IMR-90 (cell line): Measurements from ENCODE around the gene GNAO1. TPM values are rescaled to one million over a fixed set of nuclear protein-coding genes. Genes with fewer than 3 reads are reported as not detected.

ENCODE experiments used
- ATAC-seq: fragments of 200-7000 bp; cut with Tn5 transposase; 2 replicates; pipeline ENCODE4 v1.9.1; 2020; ENCODE audit warnings: low read depth, mild to moderate bottlenecking, moderate library complexity
- BruUV-seq: library from RNA; stranded (reverse); fragments of 400-500 nt; replicated peaks from 2 replicates; lab custom pipeline; 2021; lab: Mats Ljungman, UMichigan
- CTCF ChIA-PET: fragments of 300-600 bp; formaldehyde crosslinking; extraction: SDS; loops from one replicate; lab custom pipeline; 2021; ENCODE audit warnings: antibody characterized with exemption; lab: Yijun Ruan, JAX
- POLR2A ChIA-PET: fragments of 300-600 bp; sonication (Branson Sonifier 250); formaldehyde crosslinking; loops from one replicate; lab custom pipeline; 2022; ENCODE audit warnings: antibody characterized with exemption; ENCODE audit not compliant: unreplicated experiment; lab: Charles Lee
- DNase-seq: peaks from one replicate; pipeline ENCODE4 v3.0.0; 2013
- H2AFZ ChIP-seq: replicated peaks from 2 replicates; pipeline ENCODE3; 2013; ENCODE audit warnings: low read length, mild to moderate bottlenecking; ENCODE audit not compliant: poor library complexity
- H2AK5ac ChIP-seq: 2 replicates; pipeline ENCODE4 v1.6.1; 2013; ENCODE audit warnings: low read depth, low read length, inconsistent platforms
- H2AK9ac ChIP-seq: replicated peaks from 2 replicates; pipeline ENCODE3; 2013; ENCODE audit warnings: mild to moderate bottlenecking, low read depth, low read length, moderate library complexity; ENCODE audit not compliant: poor library complexity
- H2BK120ac ChIP-seq: 2 replicates; pipeline ENCODE4 v1.6.1; 2013; ENCODE audit warnings: low read depth, low read length, inconsistent platforms
- H2BK15ac ChIP-seq: 3 replicates; pipeline ENCODE4 v1.6.1; 2013; ENCODE audit warnings: low read depth, low read length, inconsistent platforms
- H2BK20ac ChIP-seq: 2 replicates; pipeline ENCODE4 v1.6.1; 2013; ENCODE audit warnings: low read depth, mild to moderate bottlenecking, inconsistent platforms, low read length, moderate library complexity
- H2BK5ac ChIP-seq: 2 replicates; pipeline ENCODE4 v1.6.1; 2013; ENCODE audit warnings: mild to moderate bottlenecking, low read depth, low read length, inconsistent platforms; ENCODE audit not compliant: poor library complexity, severe bottlenecking
- H3K14ac ChIP-seq: replicated peaks from 2 replicates; pipeline ENCODE4 v1.6.1; 2013; ENCODE audit warnings: low read depth, low read length, inconsistent platforms
- H3K18ac ChIP-seq: 2 replicates; pipeline ENCODE4 v1.6.1; 2013; ENCODE audit warnings: low read depth, low read length, control low read depth
- H3K23ac ChIP-seq: 2 replicates; pipeline ENCODE4 v1.6.1; 2013; ENCODE audit warnings: low read depth, low read length, inconsistent platforms
- H3K27ac ChIP-seq: 2 replicates; pipeline ENCODE4 v1.5.1; 2013; ENCODE audit warnings: mild to moderate bottlenecking, control low read depth, low read length; ENCODE audit not compliant: insufficient read depth
- H3K27me3 ChIP-seq: 2 replicates; pipeline ENCODE4 v1.6.1; 2013; ENCODE audit warnings: low read length; ENCODE audit not compliant: control insufficient read depth, insufficient read depth
- H3K36me3 ChIP-seq: 2 replicates; pipeline ENCODE4 v1.6.1; 2013; ENCODE audit warnings: low read length, mixed read lengths; ENCODE audit not compliant: control insufficient read depth, insufficient read depth
- H3K4ac ChIP-seq: 2 replicates; pipeline ENCODE4 v1.6.1; 2013; ENCODE audit warnings: low read depth, low read length, inconsistent platforms
- H3K4me1 ChIP-seq: 2 replicates; pipeline ENCODE4 v1.6.1; 2013; ENCODE audit warnings: low read length, mixed read lengths; ENCODE audit not compliant: control insufficient read depth, insufficient read depth
- H3K4me2 ChIP-seq: 2 replicates; pipeline ENCODE4 v1.6.1; 2013; ENCODE audit warnings: low read depth, mild to moderate bottlenecking, control low read depth, low read length, moderate library complexity
- H3K4me3 ChIP-seq: 2 replicates; pipeline ENCODE4 v1.5.1; 2013; ENCODE audit warnings: low read depth, mild to moderate bottlenecking, control low read depth, low read length, moderate library complexity; ENCODE audit not compliant: insufficient read depth
- H3K56ac ChIP-seq: 2 replicates; pipeline ENCODE4 v1.6.1; 2013; ENCODE audit warnings: low read length, inconsistent platforms; ENCODE audit not compliant: insufficient read depth; ENCODE audit errors: extremely low read depth
- H3K79me1 ChIP-seq, 2 experiments: 2 replicates each; pipeline ENCODE4 v1.6.1; 2013; ENCODE audit warnings: low read length in 2 of 2, inconsistent platforms in 1 of 2, low read depth in 1 of 2
- H3K9ac ChIP-seq: 2 replicates; pipeline ENCODE4 v1.6.1; 2013; ENCODE audit warnings: low read depth, low read length, control low read depth
- H3K9me1 ChIP-seq: 2 replicates; pipeline ENCODE4 v1.6.1; 2013; ENCODE audit warnings: low read length, inconsistent platforms; ENCODE audit not compliant: insufficient read depth
- H3K9me3 ChIP-seq: 2 replicates; pipeline ENCODE4 v1.6.1; 2013; ENCODE audit warnings: low read length; ENCODE audit not compliant: control insufficient read depth, insufficient read depth
- H4K20me1 ChIP-seq: 2 replicates; pipeline ENCODE4 v1.6.1; 2013; ENCODE audit warnings: low read length, inconsistent platforms; ENCODE audit not compliant: insufficient read depth
- H4K5ac ChIP-seq: 2 replicates; pipeline ENCODE4 v1.6.1; 2013; ENCODE audit warnings: mild to moderate bottlenecking, low read depth, low read length, control low read depth
- H4K8ac ChIP-seq, 2 experiments: 2 replicates each; pipeline ENCODE4 v1.6.1; 2013; ENCODE audit warnings: low read depth in 2 of 2, low read length in 2 of 2, control low read depth in 1 of 2, inconsistent platforms in 1 of 2
- H4K91ac ChIP-seq: 2 replicates; pipeline ENCODE4 v1.6.1; 2013; ENCODE audit warnings: low read depth, low read length, inconsistent platforms; ENCODE audit not compliant: insufficient read depth
- MAFK ChIP-seq: IDR thresholded peaks from 2 replicates; pipeline ENCODE4 v1.6.1; 2012; ENCODE audit warnings: low read depth, low read length, improper control_type of control experiment
- MXI1 ChIP-seq: IDR thresholded peaks from 2 replicates; pipeline ENCODE4 v1.6.1; 2012; ENCODE audit warnings: low read depth, mild to moderate bottlenecking, low read length, moderate library complexity, borderline replicate concordance
- NFE2L2 ChIP-seq: fragments of 150-350 bp; IDR thresholded peaks from 2 replicates; pipeline ENCODE4 v1.6.1; 2016; ENCODE audit warnings: low read depth, mild to moderate bottlenecking, low read length
- WGBS, 2 experiments: methylation state at CpG; one replicate each; pipeline versions ENCODE4 v1.1.5 to v1.1.7; 2013; ENCODE audit warnings: missing lambda C conversion rate in 2 of 2; ENCODE audit not compliant: insufficient read length in 1 of 2; ENCODE audit errors: extremely low coverage in 2 of 2; 5-methylcytosine and 5-hydroxymethylcytosine counted together
- dilution Hi-C: fragments of 300-500 bp; cut with HindIII; formaldehyde crosslinking; loops from one replicate; pipeline ENCODE4 v1.14.3; 2018; ENCODE audit warnings: low sequenced_read_pairs; ENCODE audit not compliant: unreplicated experiment
- in situ Hi-C: fragments of 300-500 bp; cut with MboI; formaldehyde crosslinking; loops from 3 replicates; pipeline ENCODE4 v1.14.3; 2019; ENCODE audit warnings: low sequenced_read_pairs, inconsistent platforms, mixed read lengths
- intact Hi-C: fragments of 100-400 bp; cut with micrococcal nuclease; formaldehyde crosslinking; loops from 2 replicates; pipeline ENCODE4 v1.10.0; 2022
- polyA plus RNA-seq, 3 experiments: library from polyadenylated mRNA; depleted of rRNA; stranded (reverse); fragments of >200 nt; gene quantifications; 2 replicates each; pipeline ENCODE4 v1.2.3, GENCODE V29; 2012; ENCODE audit warnings: low replicate concordance in 1 of 3
- total RNA-seq: library from RNA; depleted of rRNA; stranded (reverse); fragments of >200 nt; gene quantifications from 2 replicates; pipeline ENCODE4 v1.2.3, GENCODE V29; 2012
- TF ChIP-seq, protein P1 (sequence below): conservative IDR thresholded peaks from 2 replicates; pipeline ENCODE4 v1.5.1; 2012; ENCODE audit warnings: mild to moderate bottlenecking, low read depth, low read length, improper control_type of control experiment

The GNAO1 gene
- total and polyA plus RNA-seq, 2 of the 4 experiments (the other 2 are of a cell fraction), result under 0.01 to 0.07 TPM

DNA sequence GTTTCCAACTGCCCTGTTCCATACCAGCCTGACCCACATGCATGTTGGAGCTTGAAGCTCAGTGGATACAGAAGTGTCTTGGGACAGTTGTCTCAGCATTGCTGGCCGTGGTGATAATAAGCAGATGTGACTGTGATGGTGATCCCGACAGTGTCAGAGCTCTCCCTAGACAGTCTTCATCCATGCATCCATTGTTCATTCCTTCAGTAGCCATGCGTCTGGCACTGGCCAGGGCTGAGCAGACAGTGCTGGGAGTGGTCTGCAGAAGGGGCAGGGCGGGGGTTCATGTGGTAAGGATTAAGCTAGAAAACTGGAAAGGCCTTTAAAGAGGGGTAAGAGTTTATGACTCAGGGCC lies 68.1 kb downstream of the GNAO1 start:
- dilution Hi-C loops, result no loop called here

More for the DNA sequence above, 68.1 kb downstream of the GNAO1 start:
- ATAC-seq, result no peak
- Histone ChIP-seq H2BK5ac (no peak overlapping the region), H3K56ac (no peak overlapping the region), H3K27me3 (peaks cover 40% of the 10 kb centered on the region), H2BK20ac (no peak overlapping the region), H2AFZ (no peak overlapping the region), H3K18ac (no peak overlapping the region), H3K4me3 (no peak overlapping the region), H3K9me1 (no peaks in the 10 kb centered on the region), H3K4me2 (no peak overlapping the region), H3K79me1 (no peaks in the 10 kb centered on the region), H2BK120ac (no peak overlapping the region), H2AK9ac (no peak overlapping the region), H3K14ac (no peak overlapping the region), H2AK5ac (no peak overlapping the region), H3K27ac (no peak overlapping the region), H3K4me1 (peaks cover 2% of the 10 kb centered on the region; the same call in 1 of the 2 replicates), H3K9ac (no peak overlapping the region), H3K23ac (no peak overlapping the region), H4K91ac (no peak overlapping the region), H4K20me1 (no peaks in the 10 kb centered on the region), H3K9me3 (no peaks in the 10 kb centered on the region), H3K4ac (no peak overlapping the region), H2BK15ac (no peak overlapping the region), H3K36me3 (no peaks in the 10 kb centered on the region), H4K5ac (no peak overlapping the region), H4K8ac (no peak overlapping the region)
- no peak for DNase-seq
- no TSS peak for BruUV-seq
- POLR2A ChIA-PET, result no interaction called here
- TF ChIP-seq, protein P1, sequence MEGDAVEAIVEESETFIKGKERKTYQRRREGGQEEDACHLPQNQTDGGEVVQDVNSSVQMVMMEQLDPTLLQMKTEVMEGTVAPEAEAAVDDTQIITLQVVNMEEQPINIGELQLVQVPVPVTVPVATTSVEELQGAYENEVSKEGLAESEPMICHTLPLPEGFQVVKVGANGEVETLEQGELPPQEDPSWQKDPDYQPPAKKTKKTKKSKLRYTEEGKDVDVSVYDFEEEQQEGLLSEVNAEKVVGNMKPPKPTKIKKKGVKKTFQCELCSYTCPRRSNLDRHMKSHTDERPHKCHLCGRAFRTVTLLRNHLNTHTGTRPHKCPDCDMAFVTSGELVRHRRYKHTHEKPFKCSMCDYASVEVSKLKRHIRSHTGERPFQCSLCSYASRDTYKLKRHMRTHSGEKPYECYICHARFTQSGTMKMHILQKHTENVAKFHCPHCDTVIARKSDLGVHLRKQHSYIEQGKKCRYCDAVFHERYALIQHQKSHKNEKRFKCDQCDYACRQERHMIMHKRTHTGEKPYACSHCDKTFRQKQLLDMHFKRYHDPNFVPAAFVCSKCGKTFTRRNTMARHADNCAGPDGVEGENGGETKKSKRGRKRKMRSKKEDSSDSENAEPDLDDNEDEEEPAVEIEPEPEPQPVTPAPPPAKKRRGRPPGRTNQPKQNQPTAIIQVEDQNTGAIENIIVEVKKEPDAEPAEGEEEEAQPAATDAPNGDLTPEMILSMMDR, result no peak
- TF ChIP-seq MAFK (no peak), MXI1 (no peak), NFE2L2 (no peak)
- in situ Hi-C loops, result no loop called here
- intact Hi-C loops, result no loop called here
- no CpG with 5 or more reads among the region's 4 CpGs for WGBS, 2 experiments
- CTCF ChIA-PET, result no interaction called here
